Panc1 (cell line): ENCODE measurements around the gene CCNO. TPM values are rescaled to one million over a fixed set of nuclear protein-coding genes. Genes with fewer than 3 reads are reported as not detected.

Experiments
- ATAC-seq: fragments of 200-7000 bp; cut with Tn5 transposase; 2 replicates; pipeline ENCODE4 v1.9.1; 2020; ENCODE audit warnings: mild to moderate bottlenecking, moderate library complexity
- BruUV-seq: library from RNA; stranded (reverse); fragments of 400-500 nt; replicated peaks from 2 replicates; lab custom pipeline; 2021; lab: Mats Ljungman, UMichigan
- CTCF ChIA-PET: fragments of 300-600 bp; sonication (Branson Sonifier 250); formaldehyde crosslinking; loops from one replicate; lab custom pipeline; 2022; ENCODE audit warnings: antibody characterized with exemption; lab: Charles Lee
- POLR2A ChIA-PET: fragments of 300-600 bp; sonication (Branson Sonifier 250); formaldehyde crosslinking; loops from one replicate; lab custom pipeline; 2022; ENCODE audit warnings: antibody characterized with exemption; lab: Charles Lee
- DNase-seq: peaks from one replicate; pipeline ENCODE4 v3.0.0-alpha.2; 2010; ENCODE audit warnings: low read depth, low spot score
- H3K27ac ChIP-seq: 2 replicates; pipeline ENCODE4 v1.5.1; 2011; ENCODE audit warnings: mild to moderate bottlenecking, low read length, inconsistent platforms
- H3K27me3 ChIP-seq: fragments of 200-500 bp; sonication (Bioruptor generic); 2 replicates; pipeline ENCODE4 v1.6.0; 2014; ENCODE audit warnings: low read length, inconsistent platforms; ENCODE audit not compliant: control insufficient read depth, insufficient read depth
- H3K36me3 ChIP-seq: fragments of 200-500 bp; sonication (Bioruptor generic); 2 replicates; pipeline ENCODE4 v1.5.1; 2014; ENCODE audit warnings: inconsistent platforms, mild to moderate bottlenecking, low read length, moderate library complexity; ENCODE audit not compliant: control insufficient read depth, insufficient read depth
- H3K4me1 ChIP-seq: 2 replicates; pipeline ENCODE4 v1.5.1; 2011; ENCODE audit warnings: inconsistent platforms, mild to moderate bottlenecking, low read length, moderate library complexity; ENCODE audit not compliant: control insufficient read depth, insufficient read depth
- H3K4me3 ChIP-seq, 2 experiments: 2 replicates each; pipeline ENCODE4 v1.5.1; 2011 to 2012; ENCODE audit warnings: low read depth in 2 of 2, low read length in 2 of 2, mild to moderate bottlenecking in 2 of 2, inconsistent platforms in 1 of 2, moderate library complexity in 1 of 2
- H3K9me3 ChIP-seq: fragments of 200-500 bp; sonication (Bioruptor generic); 2 replicates; pipeline ENCODE4 v1.5.1; 2014; ENCODE audit warnings: low read depth, mild to moderate bottlenecking, inconsistent platforms, low read length, moderate library complexity; ENCODE audit not compliant: control insufficient read depth, insufficient read depth
- POLR2AphosphoS5 ChIP-seq: IDR thresholded peaks from 2 replicates; pipeline ENCODE4 v1.6.1; 2012; ENCODE audit warnings: mild to moderate bottlenecking, low read depth, low read length, moderate library complexity
- REST ChIP-seq, 2 experiments: IDR thresholded peaks; 2 replicates each; pipeline ENCODE4 v1.6.1; 2011 to 2012; ENCODE audit warnings: low read depth in 2 of 2, control low read depth in 1 of 2, low read length in 1 of 2, mild to moderate bottlenecking in 1 of 2, moderate library complexity in 1 of 2; ENCODE audit not compliant: insufficient read depth in 1 of 2
- SIN3A ChIP-seq: IDR thresholded peaks from 2 replicates; pipeline ENCODE4 v1.6.1; 2012; ENCODE audit warnings: low read depth, mild to moderate bottlenecking, low read length, moderate library complexity, borderline replicate concordance; ENCODE audit not compliant: insufficient read depth
- TCF7L2 ChIP-seq: IDR thresholded peaks from 2 replicates; pipeline ENCODE4 v1.6.1; 2011; ENCODE audit warnings: mild to moderate bottlenecking, low read depth, low read length, inconsistent platforms
- in situ Hi-C: cut with HindIII; loops from 2 replicates; pipeline ENCODE4 v1.10.0; 2016; ENCODE audit warnings: low sequenced_read_pairs, low pct_unique_long_range_greater_than_20kb
- intact Hi-C: fragments of 100-400 bp; cut with micrococcal nuclease; formaldehyde crosslinking; loops from one replicate; pipeline ENCODE4 v1.10.0; 2022; ENCODE audit not compliant: unreplicated experiment
- total RNA-seq: library from RNA; stranded (reverse); gene quantifications from one replicate; pipeline ENCODE4 v1.2.1, GENCODE V29; 2021; ENCODE audit not compliant: unreplicated experiment
- TF ChIP-seq, protein P1 (sequence below): fragments of 450-650 bp; IDR thresholded peaks from 2 replicates; pipeline ENCODE4 v1.5.1; 2017; ENCODE audit warnings: mild to moderate bottlenecking

The CCNO gene
- total RNA-seq, 1 experiment from 2014 or later = 12.3 TPM

DNA sequence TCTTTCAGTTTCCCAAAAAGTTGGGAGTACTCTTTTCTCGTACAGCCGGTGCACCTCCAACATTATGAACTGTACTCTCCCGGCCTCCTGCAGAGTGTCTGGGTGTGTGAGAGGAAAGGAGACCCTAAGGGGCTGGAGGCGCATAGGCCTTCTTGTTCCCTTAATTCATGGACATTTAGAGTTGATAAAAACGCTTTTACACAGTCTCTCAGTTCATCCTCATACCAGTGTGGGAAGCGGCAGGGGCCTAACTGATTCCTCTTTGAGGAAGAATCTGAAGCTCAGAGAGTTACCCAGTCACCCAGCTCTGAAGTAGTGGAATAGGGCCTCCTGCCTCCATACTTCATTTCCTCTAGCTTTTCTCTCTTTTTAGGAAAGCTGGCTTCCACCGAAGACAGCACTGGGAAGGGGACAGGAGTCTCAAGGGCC is 9.6 kb downstream of the CCNO start:
- no peak for TF ChIP-seq SIN3A
- TF ChIP-seq REST (IDR thresholded peaks at IDR 0.05; ENCODE audit: insufficient read depth in 1 of 2, low read depth in 2 of 2, low read length in 1 of 2) = no peak
- TF ChIP-seq POLR2AphosphoS5 = no peak
- TF ChIP-seq, protein P1, sequence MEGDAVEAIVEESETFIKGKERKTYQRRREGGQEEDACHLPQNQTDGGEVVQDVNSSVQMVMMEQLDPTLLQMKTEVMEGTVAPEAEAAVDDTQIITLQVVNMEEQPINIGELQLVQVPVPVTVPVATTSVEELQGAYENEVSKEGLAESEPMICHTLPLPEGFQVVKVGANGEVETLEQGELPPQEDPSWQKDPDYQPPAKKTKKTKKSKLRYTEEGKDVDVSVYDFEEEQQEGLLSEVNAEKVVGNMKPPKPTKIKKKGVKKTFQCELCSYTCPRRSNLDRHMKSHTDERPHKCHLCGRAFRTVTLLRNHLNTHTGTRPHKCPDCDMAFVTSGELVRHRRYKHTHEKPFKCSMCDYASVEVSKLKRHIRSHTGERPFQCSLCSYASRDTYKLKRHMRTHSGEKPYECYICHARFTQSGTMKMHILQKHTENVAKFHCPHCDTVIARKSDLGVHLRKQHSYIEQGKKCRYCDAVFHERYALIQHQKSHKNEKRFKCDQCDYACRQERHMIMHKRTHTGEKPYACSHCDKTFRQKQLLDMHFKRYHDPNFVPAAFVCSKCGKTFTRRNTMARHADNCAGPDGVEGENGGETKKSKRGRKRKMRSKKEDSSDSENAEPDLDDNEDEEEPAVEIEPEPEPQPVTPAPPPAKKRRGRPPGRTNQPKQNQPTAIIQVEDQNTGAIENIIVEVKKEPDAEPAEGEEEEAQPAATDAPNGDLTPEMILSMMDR = no peak
- no peak for TF ChIP-seq TCF7L2
- ATAC-seq (no peak), DNase-seq (no peak)
- no peak overlapping the region for H3K4me3 ChIP-seq
- no peaks in the 10 kb centered on the region for H3K27me3 ChIP-seq
- intact Hi-C loops = no loop called here
- BruUV-seq = no TSS peak
- in situ Hi-C loops = no loop called here
- POLR2A ChIA-PET = interaction anchor here (0.8 kb wide), 1 partner anchor 50 kb away, joined by 6 read pairs; the partner anchor contains the start of gene CDC20B
- peaks cover 10% of the 10 kb centered on the region for H3K4me1 ChIP-seq
- no peaks in the 10 kb centered on the region for H3K36me3 ChIP-seq
- H3K9me3 ChIP-seq = no peaks in the 10 kb centered on the region
- CTCF ChIA-PET = interaction anchor here (0.5 kb wide), 1 partner anchor 144 kb away, joined by 5 read pairs; no protein-coding TSS in a partner anchor
- H3K27ac ChIP-seq = no peak overlapping the region

- TF ChIP-seq TCF7L2 = no peak
- TF ChIP-seq, protein P1 = no peak
- ChIA-PET CTCF (no interaction called here), POLR2A (interaction anchor here (0.8 kb wide), 1 partner anchor 50 kb away, joined by 6 read pairs; the partner anchor contains the start of gene CDC20B)
- ATAC-seq (no peak), DNase-seq (no peak)
- Histone ChIP-seq H3K9me3 (no peaks in the 10 kb centered on the region), H3K4me1 (peaks cover 10% of the 10 kb centered on the region), H3K27ac (no peak overlapping the region), H3K27me3 (no peaks in the 10 kb centered on the region), H3K4me3 (no peak overlapping the region), H3K36me3 (no peaks in the 10 kb centered on the region)
- intact Hi-C loops (no loop called here), in situ Hi-C loops (no loop called here)
- no TSS peak for BruUV-seq
Measured at GRCh38 chr5:55222985-55223811, 10.2 kb downstream of the CCNO start.
